NK-92 (cell line): Measurements from ENCODE around the gene ACKR2.

ENCODE experiments used
- DNase-seq: peaks from one replicate; lab custom pipeline; 2025; ENCODE audit not compliant: unreplicated experiment; lab: John Stamatoyannopoulos, UW

Gene ACKR2

GRCh38 chr3:42809202-42809601 is at the start of gene ACKR2:
TSS of gene ACKR2 (plus strand) at chr3:42809445. CDS start at chr3:42864503, 55,058 bp downstream.
- no peak for DNase-seq

GRCh38 chr3:42762046-42762724 is 47.1 kb upstream of the ACKR2 start:
- DNase-seq = no peak

GRCh38 chr3:42763021-42763420 is 46.2 kb upstream of the ACKR2 start:
- DNase-seq = no peak

- no peak for DNase-seq
These were observed 45.1 kb upstream of the ACKR2 start for GRCh38 chr3:42764115-42764514.

- no peak for DNase-seq
These were observed 44.5 kb upstream of the ACKR2 start for GRCh38 chr3:42764561-42765295.

GRCh38 chr3:42769477-42770131 is 39.6 kb upstream of the ACKR2 start:
- no peak for DNase-seq

- no peak for DNase-seq
These were observed 38.0 kb upstream of the ACKR2 start for GRCh38 chr3:42771271-42771670.

GRCh38 chr3:42772670-42773408 is 36.4 kb upstream of the ACKR2 start, which contains the start of gene CCDC13:
TSS of gene CCDC13 (minus strand) at chr3:42773253. CDS start at chr3:42758345, 14,908 bp downstream.
- no peak for DNase-seq

GRCh38 chr3:42773409-42773751 is 35.9 kb upstream of the ACKR2 start:
- DNase-seq = no peak

GRCh38 chr3:42778644-42779043 is 30.6 kb upstream of the ACKR2 start:
- no peak for DNase-seq

GRCh38 chr3:42780398-42780797 is 28.8 kb upstream of the ACKR2 start:
- DNase-seq = no peak

- no peak for DNase-seq
These were observed 28.1 kb upstream of the ACKR2 start for GRCh38 chr3:42780892-42781700.

GRCh38 chr3:42786212-42786611 is 23.0 kb upstream of the ACKR2 start:
- no peak for DNase-seq

GRCh38 chr3:42786631-42787030 is 22.6 kb upstream of the ACKR2 start:
- DNase-seq = no peak

GRCh38 chr3:42790714-42791229 is 18.5 kb upstream of the ACKR2 start:
- no peak for DNase-seq

GRCh38 chr3:42795621-42796181 is 13.5 kb upstream of the ACKR2 start:
- no peak for DNase-seq

GRCh38 chr3:42796332-42796885 is 12.8 kb upstream of the ACKR2 start:
- DNase-seq = no peak

- no peak for DNase-seq
These were observed 9.9 kb upstream of the ACKR2 start for GRCh38 chr3:42799376-42799775.

- DNase-seq = no peak
These were observed 9.0 kb upstream of the ACKR2 start for GRCh38 chr3:42800251-42800650.
